Measurements from ENCODE around the gene MAPKAP1. TPM values are rescaled to one million over a fixed set of nuclear protein-coding genes. Genes with fewer than 3 reads are reported as not detected.

MAPKAP1 gene
- total RNA-seq, 1 donor from 2014 or later = 44.9 TPM

DNA sequence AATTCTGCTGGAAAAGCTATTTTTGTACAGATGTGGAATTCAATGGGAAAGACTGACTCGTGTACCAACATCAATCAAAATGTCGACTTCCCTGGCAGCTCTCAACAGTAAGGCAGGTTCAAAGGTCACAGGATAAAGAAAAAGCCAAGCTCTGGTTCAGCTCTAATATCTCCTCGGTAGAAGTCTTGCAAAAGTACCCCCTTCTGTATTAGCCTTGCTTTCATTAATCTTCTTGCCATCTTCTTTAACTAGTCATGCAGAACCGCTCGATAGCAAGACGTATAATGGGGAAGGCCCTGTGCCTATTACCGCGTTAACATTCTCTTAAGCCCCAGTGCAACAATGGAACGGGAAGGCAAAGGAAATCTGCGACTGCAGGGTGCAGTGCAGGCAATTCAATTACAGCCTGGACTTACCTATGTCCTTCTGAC, 244.1 kb downstream of the MAPKAP1 start:
- peak in 1 of 2 donors; percentile 74 for DNase-seq (ENCODE audit: low read depth in 2 of 2)

DNA sequence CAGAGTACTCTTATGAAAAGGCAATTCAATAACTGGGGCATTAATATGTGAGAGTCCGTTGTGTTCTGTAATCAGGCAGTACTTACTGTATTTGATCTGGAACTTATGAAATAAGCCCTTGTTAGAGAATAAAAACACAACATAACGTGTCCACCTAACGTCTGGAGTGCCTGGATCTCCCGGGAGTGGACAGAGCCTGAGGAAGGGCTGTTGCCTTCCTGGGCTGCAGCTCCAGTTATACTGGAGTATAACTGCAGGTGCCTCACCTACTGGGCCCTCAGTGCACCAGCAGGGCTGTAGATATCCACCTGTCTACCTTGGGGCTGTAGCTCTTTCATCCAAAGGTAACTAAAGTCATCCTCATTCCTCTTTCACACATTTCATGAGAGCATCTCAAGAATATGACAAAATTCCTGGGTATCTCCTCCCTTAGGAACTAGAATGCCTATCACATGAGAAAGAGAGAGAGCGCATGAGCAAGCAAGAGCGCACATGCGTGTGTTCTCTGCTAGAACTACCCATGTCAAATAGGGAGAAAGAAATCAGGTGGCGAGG, 245.3 kb downstream of the MAPKAP1 start:
- DNase-seq (ENCODE audit: low read depth in 2 of 2) = no peak

DNA sequence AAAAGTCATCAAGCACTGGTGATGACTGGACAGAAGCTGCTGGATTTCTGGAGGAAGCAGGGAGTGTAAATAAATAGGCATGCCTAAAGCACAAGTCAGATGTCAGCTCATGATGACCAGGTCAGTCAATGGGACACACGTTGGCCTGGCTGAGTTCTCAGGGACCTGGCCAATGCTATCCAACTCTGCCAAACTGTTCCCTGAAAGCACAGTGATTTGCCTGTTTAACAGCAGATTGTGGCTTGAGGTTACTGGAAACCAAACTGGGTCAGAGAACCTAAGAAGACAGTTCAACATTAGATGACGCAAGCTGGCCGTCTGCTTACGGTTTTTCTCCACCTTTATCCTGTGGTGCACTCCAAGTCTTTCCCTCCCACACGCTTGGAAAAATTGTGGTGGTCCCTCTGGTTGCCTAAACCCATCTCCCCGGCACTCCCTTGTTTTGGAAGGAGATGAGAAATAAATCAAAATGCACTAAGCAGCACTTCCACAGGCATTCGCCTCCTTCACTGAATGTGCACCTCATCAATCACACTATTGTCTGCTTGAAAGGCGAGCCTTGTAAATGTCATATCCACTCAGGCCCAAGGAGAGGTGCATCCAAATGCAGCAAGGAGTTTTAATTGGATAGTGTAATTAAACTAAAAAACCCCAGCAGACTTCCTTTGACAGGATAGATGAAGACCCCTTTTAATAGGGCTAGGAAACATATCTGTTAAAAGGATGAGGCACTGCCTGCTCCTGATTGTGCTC, 245.9 kb downstream of the MAPKAP1 start:
- DNase-seq (ENCODE audit: low read depth in 2 of 2) = no peak

DNA sequence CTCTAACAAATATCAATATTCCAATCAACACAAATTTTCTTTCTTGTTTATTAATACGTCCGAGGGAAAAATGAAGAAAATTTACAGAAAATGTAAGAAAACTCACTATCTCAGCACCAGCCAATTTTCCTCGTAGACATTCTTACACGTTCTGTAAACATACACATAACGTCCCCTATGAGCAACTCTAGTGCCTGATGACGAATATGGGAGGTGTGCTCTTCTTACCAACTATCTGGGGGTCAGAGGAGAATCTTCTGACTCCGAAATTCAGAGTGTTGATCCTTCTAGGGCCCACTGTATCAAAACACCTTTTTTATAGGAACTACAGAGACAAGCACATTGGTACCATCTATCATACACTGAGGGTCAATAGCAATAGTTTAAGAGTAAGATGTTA, 246.7 kb downstream of the MAPKAP1 start:
- DNase-seq (ENCODE audit: low read depth in 2 of 2) = no peak

DNA sequence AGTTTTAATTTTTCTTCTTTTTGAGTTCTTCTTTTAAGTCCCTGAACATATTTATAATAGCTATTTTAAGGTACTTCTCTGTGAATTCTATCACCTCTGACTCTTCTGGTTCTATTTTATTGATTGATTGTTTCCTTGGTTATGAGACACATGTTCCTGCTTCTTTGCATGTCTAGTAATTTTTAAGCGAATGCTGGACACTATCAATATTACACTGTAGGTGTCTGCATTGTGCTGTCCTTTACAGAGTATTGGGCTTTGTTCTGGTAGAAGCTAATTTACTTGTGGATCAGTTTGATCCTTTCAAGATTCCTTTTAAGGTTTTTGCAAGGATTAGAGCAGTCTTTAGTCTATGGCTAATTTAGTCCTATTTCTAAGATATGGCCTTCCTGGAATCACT, 249.7 kb downstream of the MAPKAP1 start:
- no peak for DNase-seq (ENCODE audit: low read depth in 2 of 2)

DNA sequence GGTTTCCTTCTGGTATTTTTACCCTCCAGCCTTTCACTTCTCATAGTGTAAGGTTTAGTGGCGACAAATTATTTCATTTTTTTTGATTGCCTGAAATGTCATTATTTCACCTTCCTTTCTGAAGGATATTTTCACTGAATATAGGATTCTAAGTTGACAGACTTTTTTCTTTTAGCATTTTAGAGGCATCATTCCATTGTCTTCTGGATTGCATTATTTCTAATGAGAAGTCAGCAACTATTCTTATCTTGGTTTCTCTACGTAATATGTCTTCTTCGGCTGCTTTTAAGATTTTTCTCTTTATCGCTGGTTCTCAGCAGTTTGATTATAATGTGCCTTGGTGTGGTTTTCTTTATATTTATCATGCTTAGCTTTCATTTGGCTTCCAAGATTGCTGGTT, 251.1 kb downstream of the MAPKAP1 start:
- no peak for DNase-seq (ENCODE audit: low read depth in 2 of 2)

DNA sequence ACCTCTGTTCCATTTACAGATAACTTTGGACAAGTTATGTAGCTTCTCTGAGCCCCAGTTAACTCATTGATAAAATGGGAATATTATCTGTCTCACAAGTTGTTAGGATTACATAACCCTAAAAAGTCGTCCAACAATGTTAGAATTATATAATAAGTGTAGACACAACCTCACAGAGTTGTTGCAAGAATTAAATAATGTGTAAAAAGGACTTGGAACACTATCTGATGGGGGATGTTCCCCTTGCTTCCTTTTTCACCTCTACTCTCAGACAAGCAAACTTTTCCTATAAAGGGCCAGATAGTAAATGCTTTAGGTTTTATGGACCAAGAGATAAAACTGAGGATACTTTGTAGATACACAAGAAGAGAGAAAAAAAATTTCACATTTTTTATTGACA, 251.9 kb downstream of the MAPKAP1 start:
- no peak for DNase-seq (ENCODE audit: low read depth in 2 of 2)

DNA sequence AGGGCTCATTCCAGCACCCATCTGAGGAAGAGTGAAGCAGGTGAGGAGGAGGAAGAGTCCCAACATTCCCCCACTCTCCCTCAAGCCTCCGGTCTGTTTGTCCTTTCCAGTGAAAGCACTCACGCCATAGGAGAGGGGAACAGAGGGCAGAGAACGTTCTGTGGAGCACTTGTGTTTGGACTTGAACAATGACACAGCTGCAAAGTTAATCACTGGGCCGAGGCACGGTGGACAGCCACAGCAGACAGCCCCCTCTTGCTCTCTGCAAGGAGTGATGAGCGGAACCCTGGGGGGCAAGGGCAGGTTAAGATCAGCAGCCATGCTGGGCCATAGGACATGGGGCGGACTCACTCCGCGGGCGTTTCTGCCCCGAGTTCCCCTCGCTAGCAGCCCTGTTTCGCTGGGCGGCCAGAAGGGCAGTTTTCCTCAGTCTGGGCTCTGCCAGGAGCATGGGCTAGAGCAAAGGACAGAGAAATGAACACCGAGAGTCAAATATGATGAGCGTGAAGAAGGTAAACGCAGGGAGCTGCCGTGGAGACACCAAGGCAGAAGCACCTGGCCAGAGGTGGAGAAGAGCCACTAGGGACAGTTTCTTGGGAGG, 259.7 kb downstream of the MAPKAP1 start:
- no peak for DNase-seq (ENCODE audit: low read depth in 2 of 2)

DNA sequence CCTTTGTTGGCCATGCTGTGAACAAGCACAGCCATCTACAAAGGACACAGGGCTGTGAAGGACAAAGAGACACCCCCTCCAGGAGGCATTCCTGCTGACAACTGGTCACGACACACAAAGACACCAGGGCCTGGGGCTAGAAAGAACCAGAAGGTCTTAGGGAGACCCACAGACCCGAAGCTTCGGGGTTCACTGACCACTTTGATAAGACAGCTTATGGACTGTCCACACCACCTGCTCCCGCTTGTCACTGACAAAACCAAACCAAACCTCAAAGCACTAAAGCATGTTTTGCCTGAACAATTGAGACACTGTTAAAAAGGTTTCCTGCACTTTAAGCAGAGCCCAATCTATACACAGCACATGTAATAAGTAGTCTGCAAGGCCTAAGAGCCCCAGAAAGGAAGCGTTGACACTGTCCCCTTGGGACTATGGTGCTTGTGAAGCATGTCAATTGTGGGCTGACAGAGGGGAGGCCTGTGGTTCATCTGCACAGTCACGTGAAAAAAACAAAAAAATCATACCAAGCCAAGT, 260.4 kb downstream of the MAPKAP1 start:
- DNase-seq (ENCODE audit: low read depth in 2 of 2) = no peak

DNA sequence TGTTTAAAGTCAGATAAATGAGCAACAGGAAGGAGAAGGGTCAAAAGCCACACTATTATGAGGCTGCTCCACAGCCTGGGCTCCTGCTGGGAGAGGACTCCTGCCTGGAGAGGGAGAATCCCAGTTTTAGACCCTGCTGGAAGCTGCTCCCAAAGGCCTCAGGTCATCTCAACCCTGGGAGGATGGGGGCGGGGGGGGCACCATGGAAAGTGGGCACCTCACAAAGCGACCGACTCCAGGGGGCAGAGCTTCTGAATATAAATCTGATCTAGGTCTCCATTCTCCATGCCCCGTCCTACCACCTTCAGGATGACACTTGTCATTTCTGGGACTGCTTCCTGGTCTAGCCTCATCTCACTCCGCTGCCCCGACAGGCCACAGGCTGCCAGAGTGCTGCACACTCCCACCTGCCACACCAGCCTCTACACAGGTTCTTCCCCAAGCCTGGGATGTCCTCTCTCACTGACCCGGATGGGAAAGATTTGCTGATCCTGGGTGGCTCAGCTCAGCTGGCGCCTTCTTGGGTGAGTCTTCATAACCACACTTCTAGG, 262.0 kb downstream of the MAPKAP1 start:
- no peak for DNase-seq (ENCODE audit: low read depth in 2 of 2)

DNA sequence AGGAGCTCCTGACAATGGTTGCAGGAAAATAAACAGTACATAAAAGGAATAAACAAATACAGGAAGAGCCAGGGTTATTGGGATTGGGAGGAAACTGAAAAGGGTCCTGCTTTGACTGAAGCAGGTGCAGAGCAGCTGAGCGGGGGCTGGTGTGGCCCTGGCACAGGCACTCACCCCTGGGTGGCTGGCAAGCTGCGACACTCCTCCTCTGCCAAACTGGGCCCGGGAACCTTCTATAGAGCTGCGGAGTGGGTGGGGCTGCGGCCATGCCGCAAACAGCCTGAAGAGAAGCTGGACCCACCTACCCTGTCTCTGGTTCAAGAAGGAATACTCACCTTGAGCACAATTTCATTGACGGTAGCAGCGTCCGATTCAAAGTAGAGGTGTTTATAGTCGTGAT, 262.8 kb downstream of the MAPKAP1 start:
- DNase-seq (ENCODE audit: low read depth in 2 of 2) = no peak

DNA sequence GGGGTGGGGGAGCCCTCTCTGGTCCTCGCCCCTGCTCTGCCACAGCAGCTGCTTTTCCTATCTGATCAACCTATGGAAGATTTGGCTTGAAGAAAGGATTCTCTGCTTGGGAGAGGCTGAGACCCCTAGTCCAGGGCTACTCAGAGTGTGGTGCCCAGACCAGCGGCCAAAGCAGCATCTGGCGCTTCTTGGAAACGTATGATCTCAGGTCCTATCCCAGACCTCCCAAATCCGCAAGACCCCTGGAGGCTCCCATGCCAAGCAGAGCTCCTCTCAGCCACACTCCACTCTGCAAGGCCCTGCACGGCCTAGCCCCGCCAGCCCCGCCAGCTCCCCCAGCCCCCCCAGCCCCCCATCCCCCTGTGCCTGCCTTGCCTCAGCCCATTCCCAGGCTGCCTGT, 263.6 kb downstream of the MAPKAP1 start:
- DNase-seq (ENCODE audit: low read depth in 2 of 2) = no peak

DNA sequence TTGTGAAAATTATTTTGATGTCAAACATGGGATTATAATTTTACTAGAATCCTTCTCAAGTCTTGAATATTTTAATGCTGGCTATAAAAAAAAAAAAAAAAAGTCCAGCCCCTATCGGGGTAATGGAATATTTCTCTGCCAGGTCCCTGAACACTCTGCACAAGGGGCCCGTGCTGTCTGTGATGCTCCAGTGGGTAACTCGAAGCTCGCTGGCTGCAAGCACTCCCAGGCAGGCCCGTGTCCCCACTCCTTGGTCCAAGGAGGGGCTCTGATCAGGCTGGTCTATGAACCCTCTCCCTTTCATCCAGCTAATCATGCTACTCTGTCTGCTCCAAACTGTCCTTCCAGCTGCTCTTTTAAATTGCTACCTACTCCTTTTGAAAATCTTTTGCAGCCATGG, 264.6 kb downstream of the MAPKAP1 start:
- no peak for DNase-seq (ENCODE audit: low read depth in 2 of 2)

DNA sequence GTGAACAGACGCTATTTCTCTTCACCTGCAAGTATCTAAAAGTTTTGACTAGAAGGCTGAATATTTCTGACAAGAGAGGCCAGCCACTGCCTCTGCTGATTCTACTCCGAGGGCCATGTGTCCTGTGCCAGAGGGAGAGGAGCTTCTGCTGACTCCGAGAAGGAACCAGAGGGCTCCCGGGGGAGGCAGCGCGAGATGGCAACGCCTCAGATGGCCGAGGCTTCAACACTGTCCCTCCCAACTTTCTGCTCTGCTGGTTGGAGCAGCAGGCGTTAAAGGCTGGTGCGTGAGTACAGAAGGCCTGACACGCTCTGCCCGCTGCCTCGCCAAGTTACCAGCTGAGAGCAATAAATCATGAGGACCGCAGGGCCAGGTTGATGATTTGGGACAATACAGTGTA, 266.6 kb downstream of the MAPKAP1 start:
- no peak for DNase-seq (ENCODE audit: low read depth in 2 of 2)

DNA sequence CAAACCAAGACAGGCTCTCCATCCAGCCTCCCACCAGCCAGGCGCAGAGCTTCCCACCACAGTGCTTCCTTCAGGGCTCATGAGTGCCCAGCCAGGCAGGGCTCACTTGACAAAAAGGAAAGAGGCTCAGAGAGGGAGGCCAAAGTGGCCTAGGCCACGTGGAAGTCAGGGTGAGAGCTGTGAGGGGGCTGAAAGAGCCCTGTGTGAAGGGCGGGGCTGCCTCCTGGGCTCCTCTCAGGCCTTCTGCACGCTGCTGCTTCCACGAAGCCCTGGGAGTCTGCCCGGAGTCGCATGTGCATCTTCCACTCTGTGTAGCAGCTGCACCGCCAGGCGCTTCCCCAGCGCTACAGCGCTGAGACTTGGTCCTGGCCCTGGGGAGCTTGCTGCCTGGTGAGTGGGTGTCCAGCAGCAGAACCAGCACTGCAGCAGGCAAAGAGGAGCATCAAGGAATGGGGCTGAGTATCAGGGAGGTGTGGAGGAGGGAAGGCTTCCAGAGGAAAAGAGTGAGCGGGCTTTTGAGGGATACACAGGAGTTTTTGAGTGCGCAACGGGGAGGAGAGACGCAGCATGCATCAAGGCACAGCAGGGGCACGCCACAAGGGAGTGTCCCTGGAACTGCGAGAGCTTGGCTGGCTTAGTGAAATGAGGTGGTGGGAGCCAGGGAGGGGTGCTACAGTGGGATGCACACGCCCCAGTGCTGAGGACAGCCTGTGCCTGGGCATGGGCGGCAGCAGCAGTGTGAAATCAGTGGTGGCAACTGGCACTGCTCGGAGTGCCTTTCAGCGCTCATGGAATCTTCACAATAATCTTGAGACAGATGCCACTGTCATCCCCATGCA, 267.4 kb downstream of the MAPKAP1 start:
- DNase-seq (ENCODE audit: low read depth in 2 of 2) = no peak

DNA sequence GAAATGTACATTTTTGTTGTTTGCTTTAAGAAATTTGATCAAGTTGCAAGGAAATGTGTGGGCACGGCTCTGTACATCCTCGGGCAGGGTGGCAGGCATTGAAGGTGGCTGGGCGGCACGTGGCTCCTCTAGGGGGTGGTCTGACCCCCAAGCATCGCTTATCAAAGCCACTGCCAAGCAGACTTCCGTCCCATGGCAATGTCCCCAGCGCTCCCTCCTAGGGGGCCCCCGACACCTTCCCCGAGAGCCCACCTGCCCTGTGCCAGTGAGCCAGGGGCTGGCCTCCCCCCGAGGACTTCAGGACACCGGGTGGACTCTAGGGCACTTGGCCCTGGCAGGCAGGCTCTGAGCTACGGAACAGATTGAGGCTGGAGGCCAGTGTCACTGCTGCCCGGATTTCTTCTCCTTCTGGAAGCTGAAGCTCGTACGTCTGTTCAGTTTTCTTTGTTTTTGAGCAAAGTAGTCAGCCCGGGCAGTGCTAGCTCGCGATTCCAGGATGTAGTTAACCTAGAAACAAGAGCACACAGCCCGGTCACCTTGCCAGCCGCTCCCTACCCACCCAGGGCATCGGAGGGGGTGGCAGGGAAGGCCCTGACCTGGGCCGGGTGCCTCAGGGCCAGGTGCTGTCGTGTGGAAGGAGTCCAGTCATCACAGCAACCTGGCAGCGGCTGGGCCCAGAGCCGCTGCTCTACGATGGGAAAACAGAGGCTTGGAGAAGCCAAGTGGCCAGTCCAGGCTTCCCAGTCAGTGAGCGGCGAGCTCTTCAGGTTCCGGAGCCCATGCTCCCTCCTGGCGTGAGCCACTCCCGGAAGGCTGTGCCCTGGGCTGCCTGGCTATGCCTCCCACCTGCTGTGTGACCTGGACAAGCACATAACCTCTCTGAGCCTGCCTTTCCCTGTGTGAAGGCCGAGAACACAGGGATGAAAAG, 268.2 kb downstream of the MAPKAP1 start:
- no peak for DNase-seq (ENCODE audit: low read depth in 2 of 2)

DNA sequence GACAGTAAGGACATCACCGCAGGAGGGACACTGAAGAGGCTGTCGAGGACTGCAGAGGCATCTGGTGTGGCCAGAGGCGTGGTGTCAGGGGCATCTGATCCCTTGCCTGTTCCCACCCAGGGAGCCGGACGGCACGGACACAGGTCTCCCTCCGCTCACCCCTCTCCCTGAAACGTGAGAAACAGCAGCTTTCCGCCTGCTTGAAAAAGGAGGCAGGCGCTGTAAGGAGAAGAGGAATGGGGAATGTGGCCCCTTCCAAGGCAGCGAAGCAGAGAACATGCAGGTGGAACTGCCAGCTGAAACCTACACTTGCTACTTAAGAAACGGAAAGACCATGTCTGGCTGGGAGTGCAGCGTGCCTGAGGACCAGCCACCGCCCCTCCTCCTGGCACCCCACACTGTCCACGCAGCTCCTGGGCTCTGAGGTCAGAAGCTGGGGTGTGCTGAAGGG, 269.2 kb downstream of the MAPKAP1 start:
- DNase-seq (ENCODE audit: low read depth in 2 of 2) = no peak

DNA sequence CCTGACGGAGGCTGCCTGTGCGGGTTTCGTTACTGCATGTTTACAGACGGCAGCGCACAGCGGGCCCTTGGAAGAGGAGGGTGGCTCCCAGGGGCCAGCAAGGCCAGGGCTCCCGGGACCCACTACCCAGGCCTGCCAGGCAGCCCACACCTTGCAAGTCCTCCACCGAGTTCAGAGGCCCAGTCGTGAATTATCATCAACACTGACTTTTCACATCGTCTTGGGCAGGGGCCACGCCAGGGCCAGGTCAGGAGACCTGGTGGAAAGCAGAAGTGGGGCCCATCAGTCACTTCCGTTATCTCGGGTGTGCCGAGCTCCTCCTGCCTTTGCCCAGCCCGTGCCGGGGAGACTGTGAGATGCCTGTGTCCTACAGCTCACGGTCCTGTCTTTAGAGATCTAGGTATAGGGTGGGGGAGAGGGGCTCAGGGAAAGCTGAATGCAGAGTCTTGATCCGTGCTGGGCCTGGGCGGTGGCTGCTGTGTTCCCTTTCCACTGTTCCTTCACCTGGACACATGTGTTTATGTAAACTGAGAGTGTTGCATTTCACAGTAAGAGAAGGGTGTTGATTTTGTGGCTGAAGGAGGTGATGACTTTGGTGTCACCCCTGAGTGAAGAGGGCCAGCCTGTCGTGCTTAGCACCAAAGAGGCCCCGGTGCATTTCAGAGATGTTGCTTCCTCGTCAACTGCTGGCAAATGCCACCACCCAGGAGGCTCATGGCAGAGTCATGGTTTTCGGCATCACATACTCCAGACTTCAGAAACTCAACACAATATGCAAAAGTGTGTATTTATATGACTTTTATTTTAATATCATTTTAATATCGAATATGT, 270.2 kb downstream of the MAPKAP1 start:
- no peak for DNase-seq (ENCODE audit: low read depth in 2 of 2)

DNA sequence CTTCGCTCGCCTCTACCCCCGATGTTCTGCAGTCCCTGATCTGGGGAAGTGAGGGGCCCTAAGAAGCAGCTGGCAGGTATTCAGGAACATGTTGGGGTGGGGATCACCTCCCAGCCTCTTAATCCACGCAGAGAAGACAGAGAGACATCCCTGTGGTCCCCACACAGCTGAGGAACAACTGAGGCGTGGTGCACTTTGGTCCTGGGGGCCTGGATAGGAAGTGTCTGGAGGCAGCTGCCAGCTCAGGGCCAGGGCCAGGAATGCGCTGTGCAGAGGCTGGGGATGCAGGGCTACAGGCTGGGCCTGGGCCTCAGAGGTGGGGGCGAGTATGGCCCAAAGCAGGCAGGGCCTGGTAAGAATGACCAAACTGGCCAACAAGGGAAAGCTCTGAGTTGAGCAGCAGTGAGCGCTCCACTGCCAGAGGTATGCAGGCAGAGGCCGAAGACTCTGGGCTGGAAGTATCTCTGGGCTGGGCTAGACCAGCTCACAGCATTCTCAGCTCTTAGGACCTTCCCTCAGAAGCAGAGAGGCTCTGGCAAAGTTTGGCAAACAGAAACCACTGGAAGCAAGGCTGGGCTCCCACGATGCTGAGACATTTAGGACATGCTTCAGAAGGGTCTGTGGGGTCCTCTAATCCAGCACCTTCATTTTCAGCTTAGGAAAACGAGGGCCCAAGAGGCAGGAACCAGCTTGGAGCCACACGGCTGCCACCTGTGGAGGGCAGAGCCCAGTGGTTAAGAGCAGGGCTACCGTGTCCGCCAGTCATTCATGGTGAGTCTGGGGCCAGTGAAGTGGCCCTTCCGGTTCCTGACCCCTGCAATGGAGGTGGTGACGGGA, 271.0 kb downstream of the MAPKAP1 start:
- no peak for DNase-seq (ENCODE audit: low read depth in 2 of 2)
